ENCODE results near the gene TEKT3. TPM values are rescaled to one million over a fixed set of nuclear protein-coding genes. Genes with fewer than 3 reads are reported as not detected.

TEKT3 gene
- total RNA-seq, 3 donors from 2014 or later, result 2.5 to 2.6 TPM; not detected in 1

- no peak for TF ChIP-seq POLR2AphosphoS5 (IDR thresholded peaks at IDR 0.05)
- TF ChIP-seq POLR2A (IDR thresholded peaks at IDR 0.05), result no peak
- TF ChIP-seq CTCF (IDR thresholded peaks at IDR 0.05), result no peak
- peaks cover 6 to 22% of the 10 kb centered on the region in 2 donors for H3K4me1 ChIP-seq
- no peaks in the 10 kb centered on the region for H3K36me3 ChIP-seq
- peak overlapping the region; percentile 30 to 62 (median 57) for H3K4me3 ChIP-seq
- no peaks in the 10 kb centered on the region for H3K27me3 ChIP-seq
- peak overlapping the region in 1 of 2 donors; percentile 54 for H3K27ac ChIP-seq
- no peaks in the 10 kb centered on the region for H3K9me3 ChIP-seq
- intact Hi-C loops (cut with DNase I; ENCODE audit: low total_unique reads), result no loop called here
- DNase-seq (ENCODE audit: low spot score in 2 of 2), result no peak
These were observed 84.7 kb downstream of the TEKT3 start for GRCh38 chr17:15256689-15257088.

DNA sequence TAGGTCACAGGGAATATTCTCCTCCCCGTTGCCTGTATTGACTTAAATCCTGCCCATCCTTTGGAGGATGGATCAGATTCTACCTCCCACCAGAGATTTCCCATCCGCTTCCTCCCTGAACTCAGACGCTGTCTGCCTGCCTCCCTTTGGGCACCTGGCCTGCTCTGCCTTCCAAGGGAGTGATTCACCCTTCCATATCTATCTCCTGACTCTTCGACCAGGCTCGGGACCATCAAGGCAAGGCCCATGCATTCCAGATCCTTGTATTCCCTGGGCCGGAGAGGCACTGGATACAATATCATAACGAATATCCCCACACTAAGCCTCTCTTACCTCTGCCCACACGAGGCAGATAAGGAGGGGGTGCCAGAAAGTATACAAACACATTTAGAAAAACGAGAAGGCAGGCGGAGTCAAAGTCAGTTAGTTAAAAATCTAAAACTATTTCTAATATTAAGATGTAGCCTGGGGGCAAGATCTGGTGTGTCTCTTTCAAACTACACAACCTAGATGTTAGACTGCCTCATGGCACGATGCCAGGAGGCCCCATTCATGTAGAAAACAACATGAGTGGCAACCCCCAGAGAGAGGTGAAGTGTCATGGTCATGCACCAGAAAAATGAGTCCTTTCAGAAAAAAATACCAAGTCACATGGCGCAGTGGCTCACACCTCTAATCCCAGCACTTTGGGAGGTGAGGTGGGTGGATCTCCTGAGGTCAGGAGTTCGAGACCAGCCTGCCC is 85.5 kb downstream of the TEKT3 start:
- Histone ChIP-seq H3K4me3 (peak overlapping the region in 1 of 3 donors; percentile 57), H3K27ac (peak overlapping the region; percentile 30 to 62), H3K4me1 (peaks cover 6 to 23% of the 10 kb centered on the region in 2 donors), H3K36me3 (no peaks in the 10 kb centered on the region), H3K27me3 (no peaks in the 10 kb centered on the region), H3K9me3 (no peaks in the 10 kb centered on the region)
- no peak for DNase-seq (ENCODE audit: low spot score in 2 of 2)
- intact Hi-C loops (cut with DNase I; ENCODE audit: low total_unique reads), result no loop called here
- no peak for TF ChIP-seq POLR2A (IDR thresholded peaks at IDR 0.05)
- no peak for TF ChIP-seq POLR2AphosphoS5 (IDR thresholded peaks at IDR 0.05)
- no peak for TF ChIP-seq CTCF (IDR thresholded peaks at IDR 0.05)

Other genes starting within 250 kb of the TEKT3 start
- 100 to 1,000 TPM; 114 to 478 (median 152) TPM for gene PMP22, start 76.3 kb downstream of the TEKT3 start, total RNA-seq
- 10 to 100 TPM in 1 of 3 donors, 1 to 10 TPM in 2; 3.8 to 17.4 (median 7.0) TPM for gene CDRT4, start 126.0 kb upstream of the TEKT3 start, total RNA-seq
- 10 to 100 TPM; 11.8 to 38.6 (median 37.4) TPM for gene TVP23C, start 221.9 kb upstream of the TEKT3 start, total RNA-seq